Measurements from ENCODE around the gene DIP2B.

GRCh38 chr12:50488801-50489200 lies 16.0 kb upstream of the DIP2B start:
- no peak for TF ChIP-seq POLR2A (IDR thresholded peaks at IDR 0.05)
- TF ChIP-seq CTCF (IDR thresholded peaks at IDR 0.05): no peak
- TF ChIP-seq EP300 (IDR thresholded peaks at IDR 0.05): no peak

All from ovary (tissue), 3 donors.